Anterior cingulate cortex (tissue), 58 donors: ENCODE measurements around the gene GFRA1.

Experiments
- DNase-seq, 58 donors: peaks; one replicate each; lab custom pipeline; 2025; lab: John Stamatoyannopoulos, UW

The GFRA1 gene

GRCh38 chr10:116201670-116202430, 71.2 kb downstream of the GFRA1 start:
- DNase-seq, result no peak

DNA sequence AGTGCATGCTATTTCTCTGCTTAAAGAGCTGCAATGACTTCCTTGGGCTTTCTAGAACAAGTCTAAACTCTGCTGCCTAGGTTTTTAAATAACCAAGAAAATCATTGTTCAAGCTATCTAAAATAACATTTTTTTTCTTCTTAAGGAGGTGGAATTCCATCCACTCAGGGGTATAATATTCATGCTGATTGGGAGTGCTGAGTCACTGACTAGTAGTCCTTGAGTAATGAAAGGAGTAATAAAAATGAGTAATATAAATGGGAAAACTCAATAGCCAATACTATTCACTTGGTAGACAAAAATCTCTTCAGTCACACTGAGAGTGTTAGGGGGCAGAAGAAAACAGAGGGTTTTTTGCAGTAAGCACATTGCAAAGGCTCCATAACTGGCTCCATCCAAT, 72.0 kb downstream of the GFRA1 start:
- DNase-seq, result no peak

DNA sequence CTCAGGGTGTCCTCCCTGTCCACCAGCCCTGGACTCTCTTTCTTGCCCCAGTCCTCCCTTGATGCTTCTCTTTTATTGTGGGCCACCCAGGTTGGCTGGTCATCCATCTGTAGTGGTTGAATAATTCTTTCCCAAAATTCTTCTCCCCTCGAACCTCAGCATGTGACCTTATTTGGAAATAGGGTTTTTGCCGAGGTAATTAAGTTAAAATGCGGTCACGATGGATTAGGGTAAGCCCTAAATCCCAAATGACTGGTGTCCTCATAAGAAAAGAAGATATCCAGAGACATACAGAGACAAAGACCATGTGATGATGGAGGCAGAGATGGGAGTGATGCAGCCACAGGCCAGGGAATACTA, 74.3 kb downstream of the GFRA1 start:
- no peak for DNase-seq

DNA sequence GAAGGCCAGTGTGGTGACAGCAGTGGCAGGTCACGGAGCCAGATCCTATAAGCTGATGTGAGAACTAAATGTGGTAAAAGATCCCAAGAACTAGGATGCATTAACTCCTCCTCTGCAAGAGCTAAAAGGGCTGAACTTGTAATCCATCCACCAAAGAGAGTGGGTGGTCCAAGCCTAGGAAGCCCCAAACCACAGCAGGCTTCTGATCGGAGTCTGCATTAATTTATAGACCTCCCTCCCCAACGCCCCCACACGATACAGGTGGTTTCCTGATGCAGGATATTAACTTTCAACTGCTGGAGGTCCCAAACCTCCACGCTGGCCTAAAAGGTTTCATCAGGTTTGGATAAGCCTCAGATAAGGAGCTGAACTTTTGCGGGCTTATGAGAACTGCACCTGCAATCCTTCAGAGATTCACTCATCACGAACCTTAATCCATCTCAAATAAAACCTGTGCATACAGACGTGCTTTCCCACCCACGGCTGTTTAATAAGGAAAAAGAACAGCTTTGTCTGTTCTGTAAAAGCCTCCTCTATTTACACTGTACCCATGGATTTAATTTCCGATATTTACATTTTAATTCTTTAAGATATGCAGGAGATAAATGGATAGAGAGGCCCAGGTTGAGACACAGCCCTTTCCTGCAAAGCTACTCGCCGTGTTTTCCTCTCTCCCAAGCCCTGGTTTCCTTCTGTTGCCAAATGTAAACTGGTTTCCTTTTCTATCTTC, 74.9 kb downstream of the GFRA1 start:
- no peak for DNase-seq

DNA sequence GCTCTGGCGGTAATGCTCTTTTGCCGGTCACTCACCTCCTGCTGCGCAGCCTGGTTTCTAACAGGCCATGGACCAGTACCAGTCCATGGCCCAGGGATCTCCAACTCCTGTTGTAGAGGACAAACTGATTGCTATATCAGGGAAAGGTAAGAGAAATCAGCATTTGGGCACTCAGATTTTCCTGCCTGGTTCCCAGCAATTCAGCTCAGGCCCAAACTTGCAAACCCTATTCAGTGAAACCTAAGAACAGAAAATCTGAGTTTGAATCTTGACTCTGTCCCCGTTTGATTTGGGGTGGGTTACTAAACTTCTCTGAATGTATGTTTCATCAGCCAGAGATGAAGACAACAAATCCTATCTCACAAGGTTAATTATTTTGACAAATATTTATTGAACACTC, 77.4 kb downstream of the GFRA1 start:
- no peak for DNase-seq

DNA sequence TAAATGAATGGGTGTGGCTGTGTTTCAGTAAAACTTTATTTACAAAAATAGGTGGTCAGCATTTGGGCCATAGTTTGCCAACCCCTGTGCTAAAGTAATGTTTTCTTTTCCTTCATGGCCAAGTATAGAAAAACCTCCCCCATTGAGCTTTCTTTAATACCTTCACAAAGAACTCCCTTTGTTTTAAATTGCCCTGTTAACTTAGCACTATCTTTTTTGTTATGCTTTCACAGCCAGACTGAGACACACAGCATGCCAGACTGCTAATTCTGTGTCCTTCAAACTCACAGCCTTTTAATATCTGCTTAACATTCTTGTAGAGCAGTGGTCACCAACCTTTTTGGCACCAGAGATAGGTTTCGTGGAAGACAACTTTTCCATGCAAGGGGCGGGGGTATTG, 78.0 kb downstream of the GFRA1 start:
- no peak for DNase-seq

DNA sequence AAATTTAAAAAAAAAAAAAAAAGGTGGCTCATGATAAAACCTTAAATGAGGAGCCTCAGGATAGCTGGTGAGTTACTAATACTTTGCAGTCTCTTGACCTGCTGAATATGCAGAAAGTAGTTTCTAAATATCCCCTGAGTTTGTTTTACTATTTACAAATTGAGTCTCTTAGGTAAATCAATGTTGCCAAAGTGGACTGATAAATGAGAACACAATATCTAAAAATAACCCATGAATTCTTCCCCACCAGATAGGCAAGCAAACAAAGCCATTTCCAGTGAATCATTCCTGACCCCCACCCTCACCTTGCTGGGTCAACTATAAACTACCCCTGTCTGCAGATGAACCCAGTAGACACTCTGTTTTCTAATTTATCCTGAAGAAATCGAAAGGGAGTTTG, 78.9 kb downstream of the GFRA1 start:
- DNase-seq, result no peak

DNA sequence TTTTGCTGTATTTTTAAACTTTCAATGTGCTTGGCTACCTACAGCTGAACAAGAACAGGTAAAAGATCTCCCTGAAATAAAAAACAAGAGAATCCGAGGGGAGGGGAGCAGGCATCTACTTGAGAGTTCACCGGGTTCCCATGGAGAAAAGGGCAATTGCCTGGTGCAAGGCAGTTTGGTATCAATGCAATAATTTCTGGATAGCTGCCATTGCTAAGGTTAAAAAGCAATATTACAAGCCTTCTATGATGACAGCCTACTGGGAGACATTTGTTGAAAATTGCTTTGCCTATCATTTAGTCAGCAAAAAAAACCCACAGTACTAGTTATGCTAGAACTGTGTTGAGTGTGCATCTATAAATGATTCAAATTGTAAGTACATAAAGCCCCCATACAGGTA, 82.1 kb downstream of the GFRA1 start:
- DNase-seq, result no peak

GRCh38 chr10:116186273-116186672, 86.7 kb downstream of the GFRA1 start:
- no peak for DNase-seq

GRCh38 chr10:116185199-116185867, 87.7 kb downstream of the GFRA1 start:
- no peak for DNase-seq

GRCh38 chr10:116184512-116184794, 88.6 kb downstream of the GFRA1 start:
- no peak for DNase-seq

DNA sequence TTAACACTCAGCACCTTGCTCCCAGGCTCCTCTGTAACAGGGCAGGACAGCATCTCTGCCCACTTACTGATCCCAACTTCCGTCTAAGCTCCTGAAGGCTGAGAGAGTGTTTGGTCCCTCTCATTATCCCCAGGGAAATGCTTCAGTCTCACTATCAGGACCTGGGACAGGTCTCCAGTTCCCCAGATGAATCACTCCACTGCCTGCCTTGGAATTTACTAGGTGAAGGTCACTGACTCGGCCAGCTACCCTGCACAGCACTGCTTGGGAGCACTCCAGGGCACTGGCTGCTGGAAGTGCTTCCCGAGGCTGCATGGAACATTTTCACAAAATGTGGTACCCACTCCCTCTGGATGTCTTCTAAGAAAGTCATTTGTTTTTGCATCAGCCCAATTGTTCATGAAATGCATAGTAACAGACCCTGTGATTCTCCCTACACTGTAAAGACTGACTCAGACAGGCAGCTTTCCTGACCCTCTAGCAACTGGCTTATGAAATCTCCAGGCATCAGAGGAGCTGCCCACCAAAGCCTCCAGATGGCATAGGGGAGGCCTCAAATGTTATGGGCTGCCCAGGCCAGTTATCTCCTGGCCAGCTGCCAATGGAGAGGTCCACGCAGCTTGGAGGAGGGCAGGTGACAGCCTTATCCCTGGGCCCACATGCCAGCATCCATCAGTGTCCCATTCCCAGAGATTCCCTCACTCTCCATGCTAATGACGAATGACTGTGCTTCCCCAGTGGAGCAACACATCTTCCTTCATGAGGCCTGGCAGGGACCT, 89.1 kb downstream of the GFRA1 start:
- no peak for DNase-seq

- DNase-seq, result no peak
Observed at GRCh38 chr10:116182426-116182825, 90.6 kb downstream of the GFRA1 start.

DNA sequence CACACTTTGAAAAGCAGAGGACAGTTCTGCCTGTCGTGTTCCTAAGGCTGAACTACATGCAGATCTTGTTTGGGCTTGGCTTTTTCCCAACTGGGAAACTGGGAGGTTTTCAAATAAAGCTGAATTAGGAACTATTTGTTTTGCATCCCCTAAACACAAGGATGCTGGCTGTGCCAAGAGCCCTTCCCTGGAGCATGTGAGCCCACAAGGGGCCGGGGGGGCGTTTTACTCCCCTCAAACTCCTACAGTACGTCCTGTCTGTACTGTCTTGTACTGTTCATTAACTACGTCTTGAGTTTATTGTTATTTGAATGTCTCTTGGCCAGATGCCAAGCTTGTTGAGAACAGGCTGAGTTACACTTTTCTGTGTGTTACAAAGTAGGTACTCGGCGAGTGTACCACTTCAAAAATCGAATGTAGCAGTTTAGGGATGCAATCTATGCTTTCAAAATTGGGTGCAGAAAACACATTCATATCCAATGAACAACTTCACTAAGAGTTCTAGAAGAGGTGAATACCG, 94.9 kb downstream of the GFRA1 start:
- no peak for DNase-seq

GRCh38 chr10:116175231-116175630, 97.8 kb downstream of the GFRA1 start:
- no peak for DNase-seq

GRCh38 chr10:116171505-116171904, 101.5 kb downstream of the GFRA1 start:
- no peak for DNase-seq

DNA sequence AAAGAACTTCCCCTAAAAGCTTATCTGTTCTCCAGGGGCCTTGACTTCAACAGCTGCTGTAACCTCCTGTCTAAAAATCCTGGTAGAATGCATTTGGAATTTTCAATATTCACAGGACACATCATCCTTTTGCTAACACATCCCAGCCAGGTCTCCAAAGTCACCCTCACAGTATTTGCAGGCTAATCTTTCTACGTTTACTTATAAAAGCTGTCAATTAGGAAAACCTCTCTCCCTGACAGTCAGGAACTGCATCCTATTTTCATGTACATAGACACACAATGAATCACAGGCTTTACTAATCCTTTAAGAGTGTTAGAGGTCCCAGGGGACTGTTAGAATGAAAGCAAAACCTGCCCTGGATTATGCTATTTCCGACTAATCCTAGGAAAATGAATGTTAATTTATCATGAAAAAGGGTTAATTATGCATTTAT, 102.2 kb downstream of the GFRA1 start:
- no peak for DNase-seq

GRCh38 chr10:116169782-116170445, 103.1 kb downstream of the GFRA1 start:
- DNase-seq, result no peak

DNA sequence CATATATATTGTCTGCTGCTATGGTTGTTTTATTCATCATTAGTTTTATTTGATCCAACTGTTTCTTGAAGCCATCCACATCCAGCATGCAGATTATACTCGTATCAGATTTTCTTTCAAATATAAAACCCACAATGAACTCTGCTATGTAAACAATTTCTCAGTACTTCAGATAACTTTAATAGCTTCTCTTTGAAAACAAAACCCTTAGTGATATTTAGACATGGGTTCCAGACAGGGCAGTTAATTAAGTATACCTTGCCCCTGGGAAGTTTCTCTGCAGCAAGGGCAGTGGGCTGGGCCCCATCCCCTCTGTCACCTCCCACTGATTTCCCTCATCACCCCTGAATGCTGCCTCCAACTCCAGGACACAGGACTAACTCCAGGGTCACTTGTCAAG, 104.3 kb downstream of the GFRA1 start:
- no peak for DNase-seq

DNA sequence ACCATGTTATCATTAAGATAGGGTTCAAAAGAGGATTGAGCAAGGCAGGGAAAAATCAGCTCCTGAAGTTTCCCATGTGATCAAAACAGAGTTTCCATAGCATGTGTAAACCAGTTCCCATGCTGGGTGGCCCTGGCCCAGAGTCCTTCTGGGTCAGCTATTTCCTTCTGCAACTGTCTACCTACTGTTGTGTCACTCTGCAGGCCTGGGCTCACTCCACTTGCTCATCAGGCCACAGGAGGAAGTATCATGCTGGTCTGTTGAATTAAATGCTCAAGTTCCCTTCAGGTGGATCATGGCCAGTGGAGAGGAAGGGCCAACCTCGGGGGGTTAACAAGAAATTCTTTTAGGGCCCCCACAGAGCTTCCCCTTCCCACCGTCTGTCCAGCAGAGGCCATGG, 104.7 kb downstream of the GFRA1 start:
- DNase-seq, result no peak
